Gastroesophageal sphincter (tissue), 4 donors: ENCODE measurements around the gene ZIM2. TPM values are rescaled to one million over a fixed set of nuclear protein-coding genes. Genes with fewer than 3 reads are reported as not detected.
A peak's percentile ranks its signal among the peaks of the same experiment; 100 is the strongest.

Experiments
- ATAC-seq: fragments of 150-250 bp; one replicate; pipeline ENCODE4 v1.9.1; 2016; ENCODE audit warnings: mild to moderate bottlenecking, moderate library complexity
- H3K27ac ChIP-seq, 4 donors: fragments of 200-600 bp; sonication (generic) in 3 of 4; 1 replicate in 3 of 4; 2 replicates in 1 of 4; pipeline ENCODE4 v1.5.1; 2016 to 2019
- H3K27me3 ChIP-seq: fragments of 200-600 bp; sonication (generic); one replicate; pipeline ENCODE4 v1.5.1; 2019
- H3K36me3 ChIP-seq, 2 donors: fragments of 200-600 bp; sonication (generic); one replicate each; pipeline ENCODE4 v1.5.1; 2019; ENCODE audit warnings: control low read depth in 1 of 2
- H3K4me1 ChIP-seq, 3 donors: fragments of 200-600 bp; sonication (generic); 1 replicate in 2 of 3; 2 replicates in 1 of 3; pipeline ENCODE4 v1.5.1; 2016 to 2019; ENCODE audit warnings: control low read depth in 2 of 3
- H3K4me3 ChIP-seq, 2 donors: fragments of 200-600 bp; sonication (generic); one replicate each; pipeline ENCODE4 v1.5.1; 2019; ENCODE audit warnings: mild to moderate bottlenecking in 1 of 2, moderate library complexity in 1 of 2
- H3K9me3 ChIP-seq, 3 donors: fragments of 200-600 bp; sonication (generic); one replicate each; pipeline ENCODE4 v1.5.1; 2017 to 2019; ENCODE audit warnings: control low read depth in 2 of 3
- EP300 ChIP-seq: sonication (generic); formaldehyde crosslinking; IDR thresholded peaks from one replicate; pipeline ENCODE4 v1.6.1; 2017; ENCODE audit warnings: antibody characterized with exemption, mild to moderate bottlenecking
- POLR2A ChIP-seq, 2 donors: fragments of 450-650 bp; IDR thresholded peaks; one replicate each; pipeline ENCODE4 v1.6.1; 2017; ENCODE audit warnings: antibody characterized with exemption in 2 of 2, mild to moderate bottlenecking in 2 of 2, moderate library complexity in 1 of 2
- POLR2AphosphoS5 ChIP-seq: sonication (generic); formaldehyde crosslinking; IDR thresholded peaks from one replicate; pipeline ENCODE4 v1.6.1; 2017; ENCODE audit warnings: antibody characterized with exemption
- WGBS, 2 donors: methylation state at CpG; one replicate each; pipeline ENCODE4 v1.1.5; 2018; ENCODE audit warnings: low coverage in 1 of 2; 5-methylcytosine and 5-hydroxymethylcytosine counted together
- small RNA-seq, 4 donors: library from RNA; depleted of rRNA; stranded (forward); fragments of <200 nt; gene quantifications; one replicate each; pipeline ENCODE3, GENCODE V24; 2016
- total RNA-seq, 4 donors: library from RNA; depleted of rRNA; stranded (reverse); fragments of >200 nt; gene quantifications; one replicate each; pipeline ENCODE4 v1.1.0, GENCODE V29; 2016
- TF ChIP-seq, protein P1 (sequence below), 4 experiments: fragments of 200-600 bp in 2 of 4; fragments of 450-650 bp in 2 of 4; sonication (generic) in 1 of 4; IDR thresholded peaks; one replicate each; pipeline ENCODE4 v1.5.1; 2017 to 2019; ENCODE audit warnings: antibody characterized with exemption in 4 of 4, mild to moderate bottlenecking in 2 of 4, moderate library complexity in 2 of 4

ZIM2 gene
- total RNA-seq, 4 donors from 2014 or later, result 0.31 to 1.0 (median 0.39) TPM

DNA sequence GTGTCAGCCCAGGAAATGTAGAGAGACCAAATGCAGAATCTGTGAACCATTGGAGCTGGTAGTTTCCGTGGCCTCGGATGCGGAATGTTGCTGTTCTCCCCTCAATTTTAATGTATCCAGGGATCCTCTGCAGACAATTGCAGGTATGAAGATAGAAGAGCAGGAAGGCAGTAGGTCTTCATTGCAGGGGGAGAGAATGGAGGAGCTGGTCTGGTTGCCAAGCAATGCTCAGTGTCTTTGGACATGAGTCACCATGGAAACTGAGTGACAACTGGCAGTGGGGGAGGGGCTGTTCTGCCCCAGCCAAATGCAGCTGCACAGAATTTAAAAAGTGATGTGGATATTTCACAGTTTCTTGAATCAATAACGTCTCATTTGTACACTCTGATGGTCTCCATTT is 112.8 kb downstream of the ZIM2 start:
- Histone ChIP-seq H3K36me3 (no peaks in the 10 kb centered on the region), H3K4me1 (no peaks in the 10 kb centered on the region), H3K27ac (no peak overlapping the region), H3K9me3 (no peaks in the 10 kb centered on the region), H3K27me3 (no peaks in the 10 kb centered on the region), H3K4me3 (no peak overlapping the region)
- WGBS, 2 donors, result 51 to 63% methylated on average over 2 to 4 of the region's 4 CpGs
- no peak for ATAC-seq
- TF ChIP-seq POLR2AphosphoS5 (no peak), EP300 (no peak), POLR2A (IDR thresholded peaks at IDR 0.05) (no peak)
- TF ChIP-seq, protein P1, sequence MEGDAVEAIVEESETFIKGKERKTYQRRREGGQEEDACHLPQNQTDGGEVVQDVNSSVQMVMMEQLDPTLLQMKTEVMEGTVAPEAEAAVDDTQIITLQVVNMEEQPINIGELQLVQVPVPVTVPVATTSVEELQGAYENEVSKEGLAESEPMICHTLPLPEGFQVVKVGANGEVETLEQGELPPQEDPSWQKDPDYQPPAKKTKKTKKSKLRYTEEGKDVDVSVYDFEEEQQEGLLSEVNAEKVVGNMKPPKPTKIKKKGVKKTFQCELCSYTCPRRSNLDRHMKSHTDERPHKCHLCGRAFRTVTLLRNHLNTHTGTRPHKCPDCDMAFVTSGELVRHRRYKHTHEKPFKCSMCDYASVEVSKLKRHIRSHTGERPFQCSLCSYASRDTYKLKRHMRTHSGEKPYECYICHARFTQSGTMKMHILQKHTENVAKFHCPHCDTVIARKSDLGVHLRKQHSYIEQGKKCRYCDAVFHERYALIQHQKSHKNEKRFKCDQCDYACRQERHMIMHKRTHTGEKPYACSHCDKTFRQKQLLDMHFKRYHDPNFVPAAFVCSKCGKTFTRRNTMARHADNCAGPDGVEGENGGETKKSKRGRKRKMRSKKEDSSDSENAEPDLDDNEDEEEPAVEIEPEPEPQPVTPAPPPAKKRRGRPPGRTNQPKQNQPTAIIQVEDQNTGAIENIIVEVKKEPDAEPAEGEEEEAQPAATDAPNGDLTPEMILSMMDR (IDR thresholded peaks at IDR 0.05), result no peak

DNA sequence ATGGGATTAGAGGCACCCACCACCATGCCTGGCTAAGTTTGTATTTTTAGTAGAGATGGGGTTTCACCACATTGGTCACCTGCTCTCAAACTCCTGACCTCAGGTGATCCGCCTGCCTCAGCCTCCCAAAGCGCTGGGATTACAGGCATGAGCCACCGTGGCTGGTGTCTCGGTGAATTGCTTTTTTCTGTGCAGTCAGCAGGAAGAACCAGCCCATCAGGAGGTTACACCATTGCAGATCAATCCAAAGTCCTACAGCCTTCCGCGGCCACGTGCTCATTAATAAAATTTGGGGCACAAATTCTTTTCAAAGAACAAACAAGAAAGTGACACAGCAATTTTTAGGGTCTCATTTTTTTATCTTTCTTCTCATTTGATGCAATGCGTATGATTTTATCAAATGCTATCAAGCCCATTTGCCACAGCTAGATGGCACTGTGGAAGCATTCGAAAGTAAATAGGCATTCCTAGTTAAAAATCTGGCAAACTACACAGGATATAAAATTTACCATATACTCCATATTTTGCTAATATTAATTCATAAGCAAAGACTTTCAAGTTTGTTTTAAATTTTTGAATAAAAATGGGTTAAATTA is 114.6 kb downstream of the ZIM2 start:
- H3K4me1 ChIP-seq, result no peaks in the 10 kb centered on the region
- WGBS, 2 donors, result 10 to 24% methylated on average over 6 to 7 of the region's 9 CpGs
- TF ChIP-seq POLR2A (IDR thresholded peaks at IDR 0.05) (no peak), POLR2AphosphoS5 (no peak)
- TF ChIP-seq, protein P1 (IDR thresholded peaks at IDR 0.05), result peak in 2 of 4 experiments; percentile 12 to 34

More for the DNA sequence above, 114.6 kb downstream of the ZIM2 start:
- no peak overlapping the region for H3K27ac ChIP-seq
- no peak overlapping the region for H3K4me3 ChIP-seq
- ATAC-seq, result no peak
- no peaks in the 10 kb centered on the region for H3K9me3 ChIP-seq
- no peaks in the 10 kb centered on the region for H3K36me3 ChIP-seq
- no peaks in the 10 kb centered on the region for H3K27me3 ChIP-seq

Small RNA genes within 50 kb of the gene (small RNA-seq; reads per million reads assigned to genes)
- gene AC006115.2, result 0 reads per million in 4 donors

Other genes starting within 250 kb of the ZIM2 start
- 10 to 100 TPM; 11.3 to 29.9 (median 17.8) TPM for gene ZNF71, start 245.4 kb downstream of the ZIM2 start, total RNA-seq
- 1 to 10 TPM in 2 of 4 donors, not detected in 2; 1.1 to 1.4 TPM for gene SMIM17, start 197.6 kb downstream of the ZIM2 start, total RNA-seq
- gene ZNF835, start 169.0 kb downstream of the ZIM2 start, total RNA-seq, result 10 to 100 TPM in 1 of 4 donors, 1 to 10 TPM in 3; 4.8 to 11.4 (median 6.1) TPM
- gene PEG3, start within 50 bp of the ZIM2 start, total RNA-seq, result 10 to 100 TPM in 3 of 4 donors, 1 to 10 TPM in 1; 9.6 to 16.2 (median 13.5) TPM